ENCODE results near the gene FGF12. TPM values are rescaled to one million over a fixed set of nuclear protein-coding genes. Genes with fewer than 3 reads are reported as not detected.

FGF12 gene
- total RNA-seq, 1 experiment from 2014 or later: 0.09 TPM

DNA sequence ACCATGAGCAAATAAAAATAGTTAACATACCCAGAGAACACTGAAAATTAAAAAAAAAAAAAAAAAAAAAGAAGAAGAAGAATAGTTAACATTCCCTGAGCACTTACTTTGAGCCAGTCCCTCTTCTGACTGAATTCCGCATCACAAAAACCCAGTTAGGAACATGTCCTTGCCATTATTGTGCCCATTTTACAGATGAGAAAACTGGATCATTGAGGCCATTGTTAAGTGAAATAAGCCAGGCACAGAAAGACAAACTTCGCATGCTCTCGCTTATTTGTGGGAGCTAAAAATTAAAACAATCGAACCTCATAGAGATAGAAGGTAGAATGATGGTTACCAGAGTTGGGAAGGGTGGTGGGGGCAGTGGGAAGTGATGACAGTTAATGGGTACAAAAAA, 119.5 kb downstream of the FGF12 start:
- Mint-ChIP-seq H3K27me3 (ENCODE audit: insufficient read depth, unreplicated experiment) (peaks cover 63% of the 10 kb centered on the region), H3K9me3 (ENCODE audit: unreplicated experiment) (peaks cover 7% of the 10 kb centered on the region), H3K27ac (ENCODE audit: low read depth, unreplicated experiment) (no peak overlapping the region), H3K36me3 (ENCODE audit: insufficient read depth, unreplicated experiment) (no peaks in the 10 kb centered on the region), H3K4me3 (ENCODE audit: unreplicated experiment) (no peak overlapping the region), H3K4me1 (ENCODE audit: insufficient read depth, unreplicated experiment) (no peaks in the 10 kb centered on the region)
- ChIA-PET POLR2A (no interaction called here), CTCF (interaction anchor here (0.6 to 1.9 kb wide), 4 partner anchors 19 to 1797 kb away, joined by 3 to 4 read pairs (median 3); no protein-coding TSS in a partner anchor)
- intact Hi-C loops (cut with micrococcal nuclease): no loop called here
- DNase-seq (ENCODE audit: unreplicated experiment): no peak
- TF ChIP-seq, protein P1, sequence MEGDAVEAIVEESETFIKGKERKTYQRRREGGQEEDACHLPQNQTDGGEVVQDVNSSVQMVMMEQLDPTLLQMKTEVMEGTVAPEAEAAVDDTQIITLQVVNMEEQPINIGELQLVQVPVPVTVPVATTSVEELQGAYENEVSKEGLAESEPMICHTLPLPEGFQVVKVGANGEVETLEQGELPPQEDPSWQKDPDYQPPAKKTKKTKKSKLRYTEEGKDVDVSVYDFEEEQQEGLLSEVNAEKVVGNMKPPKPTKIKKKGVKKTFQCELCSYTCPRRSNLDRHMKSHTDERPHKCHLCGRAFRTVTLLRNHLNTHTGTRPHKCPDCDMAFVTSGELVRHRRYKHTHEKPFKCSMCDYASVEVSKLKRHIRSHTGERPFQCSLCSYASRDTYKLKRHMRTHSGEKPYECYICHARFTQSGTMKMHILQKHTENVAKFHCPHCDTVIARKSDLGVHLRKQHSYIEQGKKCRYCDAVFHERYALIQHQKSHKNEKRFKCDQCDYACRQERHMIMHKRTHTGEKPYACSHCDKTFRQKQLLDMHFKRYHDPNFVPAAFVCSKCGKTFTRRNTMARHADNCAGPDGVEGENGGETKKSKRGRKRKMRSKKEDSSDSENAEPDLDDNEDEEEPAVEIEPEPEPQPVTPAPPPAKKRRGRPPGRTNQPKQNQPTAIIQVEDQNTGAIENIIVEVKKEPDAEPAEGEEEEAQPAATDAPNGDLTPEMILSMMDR (IDR thresholded peaks at IDR 0.05; ENCODE audit: unreplicated experiment): no peak
- BruUV-seq (replicated peaks): no TSS peak

DNA sequence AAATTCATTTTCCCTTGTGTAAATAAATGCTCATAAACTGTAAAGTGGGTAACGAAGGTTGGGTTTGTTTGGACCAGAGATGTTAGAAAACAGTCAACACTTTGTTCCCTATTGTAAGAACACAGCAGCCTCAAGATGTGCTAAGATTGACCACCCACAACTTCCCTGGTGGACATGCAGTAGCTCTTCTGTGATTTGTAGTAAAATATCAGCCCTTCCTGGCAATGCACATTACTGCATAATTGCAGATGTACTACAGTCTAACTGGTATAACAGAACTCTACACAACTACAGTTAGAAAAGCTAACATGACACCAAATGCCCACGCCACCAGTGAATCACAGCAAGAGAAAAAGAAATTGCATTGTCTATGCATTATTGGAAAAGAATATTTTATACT, 129.4 kb downstream of the FGF12 start:
- no TSS peak for BruUV-seq (replicated peaks)
- Mint-ChIP-seq H3K36me3 (ENCODE audit: insufficient read depth, unreplicated experiment) (no peaks in the 10 kb centered on the region), H3K27me3 (ENCODE audit: insufficient read depth, unreplicated experiment) (peaks cover 43% of the 10 kb centered on the region), H3K4me3 (ENCODE audit: unreplicated experiment) (no peak overlapping the region), H3K4me1 (ENCODE audit: insufficient read depth, unreplicated experiment) (no peaks in the 10 kb centered on the region), H3K9me3 (ENCODE audit: unreplicated experiment) (no peaks in the 10 kb centered on the region), H3K27ac (ENCODE audit: low read depth, unreplicated experiment) (no peak overlapping the region)
- intact Hi-C loops (cut with micrococcal nuclease): no loop called here
- TF ChIP-seq, protein P1 (IDR thresholded peaks at IDR 0.05; ENCODE audit: unreplicated experiment): no peak
- ChIA-PET CTCF (no interaction called here), POLR2A (interaction anchor here (0.9 kb wide), 1 partner anchor 13 kb away, joined by 3 read pairs; no protein-coding TSS in a partner anchor)
- DNase-seq (ENCODE audit: unreplicated experiment): no peak

DNA sequence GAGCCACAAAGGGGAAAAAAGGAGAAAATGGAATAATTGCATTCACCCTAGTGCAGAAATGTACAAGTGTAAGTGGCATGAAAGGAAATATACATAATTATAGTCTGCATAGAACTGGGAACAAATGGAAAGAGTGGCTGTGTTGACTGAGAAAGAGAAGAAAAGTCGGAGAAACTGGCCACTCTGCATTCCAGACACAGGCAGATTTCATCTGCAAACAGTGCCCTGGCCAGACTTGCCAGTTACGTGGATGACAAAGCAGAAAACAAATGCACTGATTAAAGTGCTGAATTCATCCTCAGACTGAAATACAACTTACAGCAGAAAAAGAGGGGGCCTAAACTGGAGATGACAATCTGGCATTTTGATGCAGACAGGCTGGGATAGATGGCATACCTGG, 129.8 kb downstream of the FGF12 start:
- Mint-ChIP-seq H3K27ac (ENCODE audit: low read depth, unreplicated experiment) (no peak overlapping the region), H3K9me3 (ENCODE audit: unreplicated experiment) (no peaks in the 10 kb centered on the region), H3K27me3 (ENCODE audit: insufficient read depth, unreplicated experiment) (peaks cover 47% of the 10 kb centered on the region), H3K4me3 (ENCODE audit: unreplicated experiment) (no peak overlapping the region), H3K4me1 (ENCODE audit: insufficient read depth, unreplicated experiment) (no peaks in the 10 kb centered on the region), H3K36me3 (ENCODE audit: insufficient read depth, unreplicated experiment) (no peaks in the 10 kb centered on the region)
- CTCF ChIA-PET: no interaction called here
- no TSS peak for BruUV-seq (replicated peaks)
- intact Hi-C loops (cut with micrococcal nuclease): no loop called here
- TF ChIP-seq, protein P1 (IDR thresholded peaks at IDR 0.05; ENCODE audit: unreplicated experiment): no peak
- DNase-seq (ENCODE audit: unreplicated experiment): no peak
- POLR2A ChIA-PET: interaction anchor here (0.9 kb wide), 1 partner anchor 13 kb away, joined by 3 read pairs; no protein-coding TSS in a partner anchor

DNA sequence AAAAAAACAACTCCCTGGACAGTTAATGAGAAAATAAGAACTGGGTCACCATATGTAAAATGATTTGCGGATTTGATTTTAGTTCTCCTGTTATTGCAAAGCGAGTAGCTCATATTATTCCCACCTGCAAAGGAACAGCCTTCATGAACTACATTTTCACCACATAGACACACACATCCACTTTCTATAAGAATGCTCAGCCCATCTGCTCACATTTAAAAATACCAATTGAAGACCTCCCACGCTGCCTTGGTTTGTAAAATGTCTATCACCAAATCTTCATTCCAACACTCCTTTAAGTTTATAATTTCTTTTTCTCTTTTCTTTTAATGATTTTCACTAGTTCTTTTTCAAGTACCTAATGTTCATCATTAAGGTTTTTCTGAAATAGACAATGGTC, 148.6 kb downstream of the FGF12 start:
- H3K9me3 Mint-ChIP-seq (ENCODE audit: unreplicated experiment): no peaks in the 10 kb centered on the region
- CTCF ChIA-PET: interaction anchor here (0.8 kb wide), 1 partner anchor 11 kb away, joined by 3 read pairs; no protein-coding TSS in a partner anchor
- BruUV-seq (replicated peaks): no TSS peak
- no peak for DNase-seq (ENCODE audit: unreplicated experiment)
- H3K4me1 Mint-ChIP-seq (ENCODE audit: insufficient read depth, unreplicated experiment): no peaks in the 10 kb centered on the region
- no peaks in the 10 kb centered on the region for H3K36me3 Mint-ChIP-seq (ENCODE audit: insufficient read depth, unreplicated experiment)
- POLR2A ChIA-PET: interaction anchor here (0.6 kb wide), 1 partner anchor 1856 kb away, joined by 3 read pairs; no protein-coding TSS in a partner anchor
- TF ChIP-seq, protein P1 (IDR thresholded peaks at IDR 0.05; ENCODE audit: unreplicated experiment): no peak
- H3K4me3 Mint-ChIP-seq (ENCODE audit: unreplicated experiment): no peak overlapping the region
- intact Hi-C loops (cut with micrococcal nuclease): no loop called here
- peaks cover 67% of the 10 kb centered on the region for H3K27me3 Mint-ChIP-seq (ENCODE audit: insufficient read depth, unreplicated experiment)
- no peak overlapping the region for H3K27ac Mint-ChIP-seq (ENCODE audit: low read depth, unreplicated experiment)

Data from MCF 10A (cell line).